ENCODE measurements around the gene SNORC.
"Not testable (repeated sequence)": the region's sequence is repeated elsewhere in the genome, so short reads cannot be mapped to it uniquely, and the experiment has no call there.

SNORC gene

DNA sequence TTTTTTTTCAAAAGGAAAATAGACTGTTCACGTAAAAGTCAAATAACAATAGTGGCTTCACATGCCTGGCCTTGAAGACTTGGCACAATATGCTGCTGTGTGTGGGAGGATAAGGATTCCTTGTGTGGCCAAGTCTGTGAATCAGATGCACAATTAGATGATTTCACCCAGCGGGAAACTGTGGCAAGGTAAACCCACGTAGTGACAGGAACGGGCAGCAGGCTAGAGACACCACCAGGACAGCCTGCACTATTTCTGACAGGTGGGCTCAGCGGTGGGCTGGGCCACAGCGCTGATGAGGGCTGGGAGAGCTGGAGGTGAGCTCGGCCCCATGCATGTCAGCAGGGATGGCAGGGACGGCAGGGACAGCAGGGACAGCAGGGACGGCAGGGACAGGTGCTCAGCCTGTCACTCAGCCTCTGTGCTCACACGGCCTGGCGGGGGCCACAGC is 21.6 kb downstream of the SNORC start:
- no peak for DNase-seq (ENCODE audit: low read depth, low spot score)
- H3K4me3 ChIP-seq (ENCODE audit: low read length) = no peak overlapping the region

DNA sequence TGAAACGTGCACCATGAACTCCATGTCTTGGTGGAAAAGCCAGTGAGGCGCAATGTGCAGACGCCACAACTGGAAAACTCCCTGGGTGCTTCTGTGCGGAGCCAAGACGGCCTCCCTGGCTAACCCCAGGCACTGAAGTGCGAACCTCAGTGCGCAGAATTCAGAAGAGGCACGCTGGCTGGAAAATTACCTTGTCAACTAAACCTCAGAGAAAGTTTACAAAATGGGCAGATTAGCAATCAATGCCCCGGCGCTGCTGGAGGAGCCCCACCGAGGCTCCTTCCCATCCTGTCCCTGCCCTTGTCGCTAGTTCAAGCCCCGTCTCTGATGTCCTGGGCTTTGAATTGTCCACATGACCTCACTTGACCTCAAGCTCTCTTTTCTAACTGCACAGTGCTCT is 22.2 kb downstream of the SNORC start:
- H3K4me3 ChIP-seq (ENCODE audit: low read length) = no peak overlapping the region
- DNase-seq (ENCODE audit: low read depth, low spot score) = no peak

DNA sequence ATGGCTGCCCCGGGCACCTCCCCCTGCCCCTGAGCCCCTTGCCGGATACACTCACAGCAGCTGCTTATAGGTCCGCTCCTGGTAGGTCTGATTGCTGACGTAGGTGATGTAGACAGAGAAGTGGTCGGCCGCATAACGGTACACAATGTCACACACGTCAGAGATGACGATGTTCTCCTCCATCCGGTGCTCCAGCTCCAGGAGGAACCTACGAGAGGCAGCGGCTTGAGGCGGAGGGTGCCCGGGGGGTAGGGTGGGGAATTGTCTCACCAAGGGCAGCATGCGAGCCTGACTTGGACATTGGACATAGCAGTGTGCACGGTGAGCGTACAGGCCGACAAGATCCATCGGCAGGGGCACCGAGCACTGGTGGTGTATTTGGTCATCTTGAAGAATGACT is 22.8 kb downstream of the SNORC start:
- DNase-seq (ENCODE audit: low read depth, low spot score) = no peak

DNA sequence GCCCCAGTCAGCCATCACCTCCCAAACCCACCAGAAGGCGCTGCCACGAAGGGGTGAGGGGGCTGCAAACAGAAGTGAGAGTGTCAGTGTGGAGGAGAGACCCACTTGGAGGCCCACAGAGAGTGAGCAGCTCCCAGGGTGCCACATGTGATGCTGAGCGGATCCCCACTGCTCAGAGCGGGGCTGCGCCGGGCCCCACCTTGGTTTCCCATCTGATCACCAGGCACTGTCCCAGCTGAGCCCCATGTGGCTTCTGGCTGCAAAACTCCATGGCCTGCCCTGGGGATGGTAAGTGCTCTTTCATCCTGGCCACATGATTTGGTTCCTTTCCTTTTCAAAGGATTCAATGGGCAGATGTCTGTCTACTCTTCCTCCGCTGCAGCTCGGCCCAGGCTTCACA is 23.8 kb downstream of the SNORC start:
- no peak for DNase-seq (ENCODE audit: low read depth, low spot score)
- no peak overlapping the region for H3K4me3 ChIP-seq (ENCODE audit: low read length)

More for the DNA sequence above, 22.8 kb downstream of the SNORC start:
- H3K4me3 ChIP-seq (ENCODE audit: low read length) = no peak overlapping the region

DNA sequence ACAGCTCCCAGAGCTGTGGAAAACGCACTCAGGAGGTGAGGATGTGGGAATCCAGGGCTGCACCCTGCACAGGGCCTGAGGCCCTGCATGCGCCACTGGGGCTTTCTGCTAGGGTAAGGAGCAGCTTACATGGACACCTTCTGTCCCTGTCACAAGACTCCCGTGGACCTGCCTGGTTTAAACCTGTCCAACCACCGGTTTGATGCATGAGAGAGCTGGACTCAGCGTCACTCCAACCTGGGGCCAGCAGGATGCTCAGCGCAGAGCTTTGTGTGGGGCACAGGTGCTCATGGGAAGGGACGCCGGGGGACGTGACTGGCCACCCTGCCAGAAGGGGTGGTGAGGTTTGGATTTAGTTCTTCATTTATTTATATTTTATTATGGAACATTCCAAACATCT is 24.2 kb downstream of the SNORC start:
- DNase-seq (ENCODE audit: low read depth, low spot score) = no peak
- no peak overlapping the region for H3K4me3 ChIP-seq (ENCODE audit: low read length)

DNA sequence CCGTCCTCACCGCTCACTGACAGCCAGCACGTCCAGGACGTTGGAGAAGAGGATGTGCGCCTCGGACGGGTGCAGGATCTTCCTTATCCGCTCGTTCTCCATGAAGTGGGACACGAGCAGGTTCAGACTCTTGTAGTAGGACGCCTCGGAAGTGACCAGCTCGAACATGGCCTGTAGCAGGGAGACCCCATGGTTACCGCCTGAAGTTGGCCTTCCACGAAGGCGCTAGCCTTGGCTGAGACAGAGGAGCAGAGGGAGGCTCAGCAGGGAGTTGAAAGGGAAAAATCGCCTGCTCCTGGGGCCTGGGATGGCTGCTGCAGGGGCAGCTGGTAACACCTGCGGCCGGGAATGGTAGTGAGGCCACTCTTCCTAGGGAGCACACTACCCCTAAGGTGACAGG is 24.7 kb downstream of the SNORC start:
- H3K4me3 ChIP-seq (ENCODE audit: low read length) = no peak overlapping the region
- DNase-seq (ENCODE audit: low read depth, low spot score) = no peak

DNA sequence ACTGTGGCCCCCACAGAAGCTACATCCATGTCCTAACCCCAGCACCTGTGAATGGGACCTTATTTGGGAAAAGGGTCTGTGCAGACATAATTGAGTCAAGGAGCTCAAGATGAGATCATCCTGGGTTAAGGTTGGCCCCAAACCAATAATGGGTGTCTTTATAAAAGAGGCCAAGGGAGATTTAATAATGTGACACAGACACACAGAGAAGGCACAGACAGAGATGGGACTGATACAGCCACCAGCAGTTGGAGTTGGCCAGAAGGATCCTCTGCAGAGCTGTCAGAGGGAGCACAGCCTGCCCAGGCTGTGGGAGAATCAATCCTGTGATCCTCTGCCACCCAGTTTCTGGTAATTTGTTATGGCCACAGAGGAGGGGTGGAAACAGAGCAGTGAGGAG is 26.0 kb downstream of the SNORC start:
- no peak overlapping the region for H3K4me3 ChIP-seq (ENCODE audit: low read length)
- DNase-seq (ENCODE audit: low read depth, low spot score) = no peak

DNA sequence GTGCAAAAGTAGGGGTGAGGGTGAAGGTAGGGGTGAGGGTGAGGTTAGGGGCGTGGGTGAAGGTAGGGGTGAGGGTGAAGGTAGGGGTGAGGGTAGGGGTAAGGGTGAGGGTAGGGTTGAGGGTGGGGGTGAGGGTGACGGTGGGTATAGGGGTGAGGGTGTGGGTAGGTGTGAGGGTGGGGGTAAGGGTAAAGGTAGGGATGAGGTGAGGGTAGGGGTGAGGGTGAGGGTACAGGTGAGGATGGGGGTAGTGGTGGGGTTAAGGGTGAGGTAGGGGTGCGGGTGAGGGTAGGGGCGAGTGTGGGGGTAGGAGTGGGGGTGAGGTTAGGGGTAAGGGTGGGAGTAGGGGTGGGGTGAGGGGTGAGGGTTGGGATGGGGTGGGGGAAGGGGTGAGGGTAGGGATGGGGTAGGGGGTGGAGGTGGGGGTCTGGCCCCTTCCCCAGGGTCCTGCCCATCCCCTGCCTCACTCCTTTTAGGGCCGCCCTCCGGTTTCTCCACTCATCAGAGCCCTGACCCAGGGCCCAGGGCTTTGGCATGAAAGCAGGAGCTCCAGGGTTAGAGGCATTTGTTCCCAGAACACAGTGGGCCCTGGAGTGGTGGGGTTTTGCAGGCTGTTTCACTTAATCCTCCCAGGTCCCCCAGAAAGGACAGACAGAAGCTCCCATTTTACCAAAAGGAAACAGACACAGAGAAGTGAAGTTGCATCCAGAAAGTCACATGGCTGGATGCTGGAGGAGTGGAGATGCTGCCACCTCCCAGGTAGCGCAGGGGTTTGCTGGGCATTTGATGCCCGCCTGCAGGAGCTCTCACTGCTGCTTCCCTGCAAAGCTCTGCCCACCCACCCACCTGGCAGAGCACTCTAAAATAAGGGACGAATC is 26.9 kb downstream of the SNORC start:
- no peak overlapping the region for H3K4me3 ChIP-seq (ENCODE audit: low read length)
- DNase-seq (ENCODE audit: low read depth, low spot score) = no peak

DNA sequence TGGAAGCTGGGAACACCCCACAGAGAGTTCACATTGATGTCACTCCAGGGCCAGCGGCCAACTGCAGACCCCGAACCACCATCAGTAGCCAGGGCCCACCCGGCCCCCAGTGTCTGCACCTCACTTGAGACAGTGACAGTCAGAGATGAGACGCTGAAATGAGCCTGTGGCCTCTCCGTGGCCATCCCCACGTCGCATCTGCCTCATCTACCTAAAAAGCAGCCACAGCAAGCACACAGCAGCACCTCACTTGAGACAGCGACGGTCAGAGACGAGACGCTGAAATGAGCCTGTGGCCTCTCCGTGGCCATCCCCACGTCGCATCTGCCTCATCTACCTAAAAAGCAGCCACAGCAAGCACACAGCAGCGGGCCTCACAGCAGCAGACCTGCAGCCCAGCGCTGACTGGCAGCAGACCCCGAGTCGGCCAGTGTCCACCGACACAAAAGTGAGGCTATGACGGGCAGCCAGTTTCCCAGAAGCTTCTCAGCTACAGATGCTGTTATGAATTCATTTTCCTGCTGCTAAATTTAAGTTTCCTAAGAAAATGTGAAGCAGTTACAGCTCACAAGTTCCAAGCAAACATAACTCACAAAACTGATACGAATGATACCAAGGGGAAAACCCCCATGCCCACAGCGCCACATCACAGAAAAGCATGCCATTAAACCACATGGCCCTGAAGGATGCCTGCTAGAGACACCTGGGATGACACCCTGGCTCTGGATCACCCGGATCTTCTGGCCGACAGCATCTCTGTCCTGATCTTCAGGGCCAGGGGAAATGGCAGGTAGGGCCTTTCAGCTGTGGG is 27.7 kb downstream of the SNORC start:
- DNase-seq (ENCODE audit: low read depth, low spot score) = no peak

DNA sequence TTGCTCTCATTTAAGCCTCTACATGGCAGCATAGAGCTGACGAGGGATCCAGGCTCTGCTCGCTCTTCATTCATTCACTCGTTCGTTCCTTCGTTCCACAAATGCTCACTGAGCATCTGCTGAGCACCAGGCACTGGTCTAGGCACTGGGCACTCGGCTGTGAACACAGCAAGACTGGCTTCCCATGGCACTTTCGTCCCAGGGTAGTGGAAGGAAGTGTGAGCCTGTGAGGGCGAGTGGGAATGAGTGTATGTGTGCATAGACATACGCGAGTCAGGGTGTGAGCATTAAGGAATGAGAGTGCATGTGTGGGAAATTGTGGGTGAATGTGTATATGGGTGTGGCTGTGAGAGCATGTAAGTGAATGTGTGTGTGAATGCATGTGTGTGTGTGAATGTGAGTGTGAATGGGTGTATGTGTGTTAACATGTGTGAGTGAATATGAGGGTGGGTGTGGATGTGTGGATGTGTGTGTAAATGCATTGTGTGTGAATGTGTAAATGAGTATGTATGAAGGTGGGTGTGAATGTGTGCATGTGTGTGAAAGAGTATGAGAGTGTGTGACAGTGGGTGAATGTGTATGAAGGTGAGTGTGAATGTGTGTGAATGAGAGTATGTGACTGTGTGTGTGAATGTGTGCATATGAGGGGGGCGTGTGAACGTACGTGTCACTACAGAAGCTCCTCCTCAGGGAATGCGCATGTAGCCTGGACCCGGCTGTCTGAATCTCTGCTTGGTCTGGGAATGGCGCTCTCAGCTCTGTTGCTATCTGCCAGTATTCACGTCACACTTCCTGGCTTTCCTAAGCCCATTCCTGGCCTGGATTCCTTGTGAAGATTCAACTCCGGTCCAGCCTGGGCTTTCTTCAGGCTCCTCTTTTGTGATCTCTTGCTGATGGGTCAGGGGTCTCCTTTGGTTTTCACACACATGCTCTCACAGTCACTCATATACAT is 28.8 kb downstream of the SNORC start:
- H3K4me3 ChIP-seq (ENCODE audit: low read length) = no peak overlapping the region
- DNase-seq (ENCODE audit: low read depth, low spot score) = no peak

More for the DNA sequence above, 27.7 kb downstream of the SNORC start:
- no peak overlapping the region for H3K4me3 ChIP-seq (ENCODE audit: low read length)

DNA sequence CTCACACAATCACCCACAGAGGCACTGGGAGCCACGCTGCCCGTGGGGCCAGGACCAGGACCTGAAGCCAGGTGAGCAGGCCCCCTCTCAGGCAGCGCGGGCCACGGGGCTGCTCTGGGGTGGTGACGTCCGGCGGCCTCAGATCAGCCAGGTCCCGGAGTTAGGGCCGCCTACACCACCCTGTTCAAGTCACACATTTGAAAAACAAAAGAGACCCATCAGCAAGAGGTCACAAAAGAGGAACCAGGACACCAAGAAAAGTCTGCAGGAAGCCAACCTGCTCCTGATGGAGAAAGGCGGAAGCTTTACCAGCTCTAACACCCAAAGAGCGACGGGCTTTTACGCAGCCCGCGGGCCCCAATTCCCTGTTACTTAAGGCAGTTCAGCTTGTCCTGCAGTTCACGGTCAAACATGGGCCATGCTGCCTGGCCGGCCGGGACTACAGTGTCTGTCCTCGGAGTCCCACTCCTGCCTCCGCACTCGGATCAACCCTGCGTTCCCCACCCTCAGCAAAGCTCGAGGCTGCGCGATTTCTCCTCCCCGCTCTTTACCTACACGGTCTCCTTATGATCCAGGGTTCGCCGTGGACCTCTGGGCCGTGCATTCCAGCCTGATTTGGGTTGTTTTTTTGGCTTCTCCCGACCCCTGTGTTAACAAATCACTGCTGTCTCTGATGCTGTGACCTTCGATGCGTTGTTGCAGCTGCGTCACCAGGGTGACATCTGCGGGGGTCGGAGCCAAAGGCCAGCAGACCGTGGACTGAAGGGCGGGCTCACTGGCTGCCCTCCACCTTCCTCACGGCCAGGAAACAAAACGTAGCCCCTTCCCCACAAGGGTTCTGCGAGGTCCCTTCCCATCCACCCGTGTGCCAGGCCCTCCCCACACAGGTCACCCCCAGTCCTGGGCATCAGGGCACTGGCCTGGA is 31.0 kb downstream of the SNORC start:
- H3K4me3 ChIP-seq (ENCODE audit: low read length) = no peak overlapping the region
- no peak for DNase-seq (ENCODE audit: low read depth, low spot score)

DNA sequence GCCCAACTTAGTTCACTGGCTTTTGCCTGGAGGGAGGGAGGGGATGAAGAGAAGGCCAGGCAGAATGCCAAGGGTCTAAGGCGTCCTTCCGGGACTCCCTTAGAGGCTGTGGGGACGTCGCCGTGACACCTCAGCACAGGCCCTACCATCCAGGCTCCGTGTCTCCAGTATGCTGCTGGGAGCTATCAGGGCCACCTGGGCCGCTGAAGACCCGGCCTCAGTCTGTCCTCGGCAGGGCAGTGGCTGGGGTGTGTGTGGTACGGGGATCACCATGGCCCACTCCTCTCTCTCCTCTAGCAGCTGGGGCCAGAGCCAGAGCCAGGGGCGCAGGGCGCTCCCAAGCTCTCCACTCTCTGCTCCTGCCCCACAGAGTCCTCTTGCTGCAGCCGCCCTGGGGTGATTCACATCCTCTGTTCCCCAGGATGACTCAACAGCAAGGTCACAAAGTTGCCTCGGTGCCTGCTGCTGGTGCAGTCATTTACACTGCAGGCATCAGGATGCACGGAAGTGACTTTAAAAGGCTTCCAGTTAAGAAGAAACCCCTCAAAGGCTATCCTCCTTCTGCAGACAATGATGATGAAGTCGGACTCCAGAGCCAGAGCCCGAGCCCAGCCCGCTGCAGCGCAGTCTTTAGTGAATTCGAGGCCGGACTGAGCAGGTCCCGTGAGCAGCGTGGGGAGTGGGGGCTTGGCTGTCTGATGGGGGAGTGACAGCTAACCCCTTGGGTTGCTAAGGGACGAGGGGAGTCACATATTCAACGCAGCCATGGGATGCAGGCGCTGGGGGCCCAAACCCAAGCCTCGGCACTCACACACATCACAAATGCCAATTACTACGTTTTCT is 31.9 kb downstream of the SNORC start:
- DNase-seq (ENCODE audit: low read depth, low spot score) = no peak
- no peak overlapping the region for H3K4me3 ChIP-seq (ENCODE audit: low read length)

DNA sequence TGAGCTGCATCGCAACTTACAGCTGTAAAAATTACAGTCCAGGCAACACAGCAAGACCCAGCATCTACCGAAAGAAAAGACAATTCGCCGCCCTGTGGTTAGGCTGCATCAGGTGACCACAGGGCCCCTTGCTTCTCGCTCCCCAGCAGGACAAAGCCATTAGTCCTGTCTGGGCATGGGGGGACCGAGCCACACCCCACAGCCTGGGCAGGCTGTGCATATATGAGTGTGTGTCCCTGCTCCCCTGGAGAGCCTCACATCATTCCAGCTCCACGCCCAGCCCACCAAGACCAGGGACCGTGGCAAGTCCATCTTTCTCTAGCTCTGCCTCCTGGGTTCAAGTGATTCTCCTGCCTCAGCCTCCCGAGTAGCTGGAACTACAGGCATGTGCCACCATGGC is 33.9 kb downstream of the SNORC start:
- no peak overlapping the region for H3K4me3 ChIP-seq (ENCODE audit: low read length)
- DNase-seq (ENCODE audit: low read depth, low spot score) = no peak

DNA sequence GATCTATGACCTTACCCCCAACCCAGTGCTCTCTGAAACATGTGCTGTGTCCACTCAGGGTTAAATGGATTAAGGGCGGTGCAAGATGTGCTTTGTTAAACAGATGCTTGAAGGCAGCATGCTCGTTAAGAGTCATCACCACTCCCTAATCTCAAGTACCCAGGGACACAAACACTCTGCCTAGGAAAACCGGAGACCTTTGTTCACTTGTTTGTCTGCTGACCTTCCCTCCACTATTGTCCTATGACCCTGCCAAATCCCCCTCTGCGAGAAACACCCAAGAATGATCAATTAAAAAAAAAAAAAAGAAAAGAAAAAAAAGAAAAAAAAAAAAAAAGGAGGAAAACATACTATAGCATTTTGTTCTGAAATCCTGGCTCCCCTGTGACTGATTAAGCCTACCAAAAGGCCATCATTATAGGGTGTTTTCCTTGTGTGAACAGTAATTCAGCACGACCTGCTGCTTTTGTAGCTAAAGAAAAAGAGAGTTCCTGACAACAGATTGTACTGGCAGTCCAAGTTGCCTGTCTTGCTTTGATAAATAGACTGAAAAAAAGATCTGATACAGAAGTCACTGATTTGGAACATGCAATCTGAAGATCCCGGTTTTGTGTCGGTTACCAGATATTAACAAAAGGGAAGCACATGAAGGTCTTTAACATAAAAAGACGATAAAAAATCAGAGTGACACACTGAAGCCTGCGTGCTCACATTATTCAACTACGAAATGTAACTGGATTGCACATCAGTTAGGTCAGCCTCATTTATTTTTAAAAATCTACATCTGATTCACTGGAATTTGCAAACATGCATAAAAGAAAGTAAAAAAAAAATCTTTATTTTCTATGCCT is 37.0 kb downstream of the SNORC start:
- not testable (repeated sequence) for H3K4me3 ChIP-seq (ENCODE audit: low read length); DNase-seq (ENCODE audit: low read depth, low spot score)

DNA sequence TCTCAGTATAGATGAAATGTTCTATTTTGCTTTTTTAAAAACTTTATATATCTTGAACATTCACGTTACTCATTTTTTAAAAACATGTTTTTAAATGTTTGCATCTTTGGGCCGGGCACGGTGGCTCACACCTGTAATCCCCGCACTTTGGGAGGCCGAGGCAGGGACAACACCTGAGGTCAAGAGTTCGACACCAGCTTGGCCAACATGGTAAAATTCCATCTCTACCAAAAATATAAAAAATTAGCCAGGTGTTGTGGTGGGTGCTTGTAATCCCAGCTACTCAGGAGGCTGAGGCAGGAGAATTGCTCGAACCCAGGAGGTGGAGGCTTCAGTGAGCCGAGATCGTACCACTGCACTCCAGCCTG is 37.6 kb downstream of the SNORC start:
- not testable (repeated sequence) for H3K4me3 ChIP-seq (ENCODE audit: low read length)

DNA sequence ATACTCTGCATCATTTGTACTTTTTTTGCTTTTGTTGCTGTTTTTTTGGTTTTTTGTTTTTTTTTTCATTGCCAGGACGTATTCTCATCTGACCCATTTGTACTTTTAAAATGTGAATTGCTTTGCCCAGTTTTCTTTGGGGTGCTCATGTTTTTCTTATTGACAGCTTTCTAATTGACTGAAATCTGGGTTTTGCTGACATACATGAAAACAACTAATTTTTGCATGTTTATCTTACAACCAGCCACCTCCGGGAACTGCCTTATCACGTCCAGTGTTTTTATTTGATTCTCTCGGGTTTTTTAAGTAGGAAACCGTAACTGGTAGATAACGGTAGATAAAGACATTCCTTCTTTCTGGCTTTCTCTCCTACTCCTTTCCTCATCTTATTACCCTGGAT is 38.6 kb downstream of the SNORC start:
- H3K4me3 ChIP-seq (ENCODE audit: low read length) = no peak overlapping the region
- no peak for DNase-seq (ENCODE audit: low read depth, low spot score)

More for the DNA sequence above, 37.6 kb downstream of the SNORC start:
- DNase-seq (ENCODE audit: low read depth, low spot score) = not testable (repeated sequence)

DNA sequence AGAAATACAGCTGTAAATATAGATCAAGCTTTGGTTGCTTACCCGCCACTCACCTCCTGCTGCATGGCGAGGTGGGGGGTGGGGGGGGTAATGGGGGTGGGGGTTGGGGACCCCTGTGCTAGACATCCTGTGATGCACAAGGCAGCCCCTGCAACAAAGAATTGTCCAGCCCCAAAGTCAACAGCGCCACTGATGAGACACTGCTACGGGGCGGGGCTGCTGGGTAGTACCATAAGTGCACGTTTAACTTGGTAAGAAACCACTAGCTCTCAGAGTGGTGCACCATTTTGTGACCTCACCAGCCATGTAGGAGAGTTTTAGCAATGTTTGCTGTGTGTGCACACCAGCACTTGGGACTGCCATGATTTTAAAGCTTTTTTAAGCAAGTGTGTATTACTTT is 40.3 kb downstream of the SNORC start:
- DNase-seq (ENCODE audit: low read depth, low spot score) = no peak
- no peak overlapping the region for H3K4me3 ChIP-seq (ENCODE audit: low read length)

All from Jurkat, Clone E6-1 (cell line).